PC-9 (cell line): Measurements from ENCODE around the gene IDH2. TPM values are rescaled to one million over a fixed set of nuclear protein-coding genes. Genes with fewer than 3 reads are reported as not detected.

Experiments used
- BruUV-seq: library from RNA; stranded (reverse); fragments of 400-500 nt; replicated peaks from 2 replicates; lab custom pipeline; 2021; lab: Mats Ljungman, UMichigan
- CTCF ChIA-PET: fragments of 300-600 bp; sonication (Branson Sonifier 250); formaldehyde crosslinking; loops from one replicate; lab custom pipeline; 2022; ENCODE audit warnings: antibody characterized with exemption; lab: Charles Lee
- POLR2A ChIA-PET: fragments of 300-600 bp; sonication (Branson Sonifier 250); formaldehyde crosslinking; loops from one replicate; lab custom pipeline; 2022; ENCODE audit warnings: antibody characterized with exemption; ENCODE audit not compliant: unreplicated experiment; lab: Charles Lee
- DNase-seq, 2 experiments: peaks; one replicate each; pipeline versions ENCODE4 v3.0.0 to v3.0.0-alpha.2; 2015 to 2022; ENCODE audit warnings: mixed read lengths in 1 of 2
- H2AFZ ChIP-seq: fragments of 200-600 bp; sonication (generic); 2 replicates; pipeline ENCODE4 v1.8.1; 2017; ENCODE audit warnings: antibody characterized with exemption
- H3F3A ChIP-seq: fragments of 200-600 bp; sonication (generic); 2 replicates; pipeline ENCODE4 v1.8.1; 2017; ENCODE audit warnings: antibody characterized with exemption, mild to moderate bottlenecking, low read depth; ENCODE audit not compliant: insufficient read depth
- H3K27ac ChIP-seq: fragments of 200-600 bp; sonication (generic); 2 replicates; pipeline ENCODE4 v1.6.1; 2016; ENCODE audit warnings: mixed run types
- H3K27me3 ChIP-seq: fragments of 200-600 bp; sonication (generic); 2 replicates; pipeline ENCODE4 v1.6.1; 2016; ENCODE audit warnings: low read depth, mixed run types; ENCODE audit not compliant: insufficient read depth
- H3K36me3 ChIP-seq: fragments of 200-600 bp; sonication (generic); 2 replicates; pipeline ENCODE4 v1.6.1; 2016; ENCODE audit warnings: low read depth, mixed run types
- H3K4me1 ChIP-seq: fragments of 200-600 bp; sonication (generic); replicated peaks from 2 replicates; pipeline ENCODE4 v1.6.1; 2016; ENCODE audit warnings: mixed run types; ENCODE audit not compliant: insufficient read depth
- H3K4me2 ChIP-seq: fragments of 200-600 bp; sonication (generic); 2 replicates; pipeline ENCODE4 v1.6.1; 2017; ENCODE audit warnings: mixed run types
- H3K4me3 ChIP-seq: fragments of 200-600 bp; sonication (generic); 2 replicates; pipeline ENCODE4 v1.6.1; 2016; ENCODE audit warnings: mixed run types
- H3K79me2 ChIP-seq: fragments of 200-600 bp; sonication (generic); 2 replicates; pipeline ENCODE4 v1.6.1; 2017; ENCODE audit warnings: low read depth, mixed run types
- H3K9me2 ChIP-seq: fragments of 200-600 bp; sonication (generic); 2 replicates; pipeline ENCODE4 v1.8.1; 2017; ENCODE audit warnings: mild to moderate bottlenecking; ENCODE audit not compliant: insufficient read depth
- H3K9me3 ChIP-seq: fragments of 200-600 bp; sonication (generic); 2 replicates; pipeline ENCODE4 v1.8.1; 2016; ENCODE audit warnings: low read depth; ENCODE audit not compliant: insufficient read depth
- H4K20me1 ChIP-seq: fragments of 200-600 bp; sonication (generic); 2 replicates; pipeline ENCODE4 v1.8.1; 2017; ENCODE audit not compliant: insufficient read depth
- CTCF ChIP-seq: fragments of 200-600 bp; sonication (generic); conservative IDR thresholded peaks from 2 replicates; pipeline ENCODE4 v1.6.1; 2017; ENCODE audit warnings: mixed run types, antibody characterized with exemption, mild to moderate bottlenecking, moderate library complexity
- EZH2 ChIP-seq: fragments of 200-600 bp; sonication (generic); IDR thresholded peaks from 2 replicates; pipeline ENCODE4 v1.8.0; 2017; ENCODE audit warnings: antibody characterized with exemption, low read depth
- intact Hi-C: fragments of 100-400 bp; cut with micrococcal nuclease; formaldehyde crosslinking; loops from one replicate; pipeline ENCODE4 v1.10.0; 2022; ENCODE audit not compliant: unreplicated experiment
- total RNA-seq: library from RNA; stranded (reverse); gene quantifications from 2 replicates; pipeline ENCODE4 v1.2.3, GENCODE V29; 2021

Gene IDH2
- total RNA-seq, 1 experiment from 2014 or later, result 96.7 TPM

GRCh38 chr15:90084876-90085423 lies 17.3 kb downstream of the IDH2 start:
- ChIA-PET POLR2A (interaction anchor here (0.6 kb wide), 1 partner anchor 510 kb away, joined by 16 read pairs; no protein-coding TSS in a partner anchor), CTCF (no interaction called here)
- Histone ChIP-seq H2AFZ (no peak overlapping the region), H3K4me2 (no peak overlapping the region), H3K4me3 (no peak overlapping the region), H3K27ac (no peak overlapping the region), H3K9me3 (no peaks in the 10 kb centered on the region), H4K20me1 (no peaks in the 10 kb centered on the region), H3K4me1 (no peaks in the 10 kb centered on the region), H3K36me3 (no peaks in the 10 kb centered on the region), H3K79me2 (no peaks in the 10 kb centered on the region), H3K27me3 (no peaks in the 10 kb centered on the region), H3K9me2 (no peaks in the 10 kb centered on the region), H3F3A (peaks cover 15% of the 10 kb centered on the region; the same call in 1 of the 2 replicates)
- DNase-seq, result no peak
- BruUV-seq, result no TSS peak
- intact Hi-C loops, result loop anchor here (5.0 kb wide), 1 partner anchor 343 kb away; no protein-coding TSS in a partner anchor
- TF ChIP-seq CTCF, result no peak

- no peaks in the 10 kb centered on the region for H3K79me2 ChIP-seq
- no peak overlapping the region for H3K27ac ChIP-seq
- CTCF ChIA-PET, result no interaction called here
- no peaks in the 10 kb centered on the region for H3K36me3 ChIP-seq
- H3K4me1 ChIP-seq, result no peaks in the 10 kb centered on the region
- no peaks in the 10 kb centered on the region for H3K9me2 ChIP-seq
- H3K27me3 ChIP-seq, result no peaks in the 10 kb centered on the region
- H4K20me1 ChIP-seq, result no peaks in the 10 kb centered on the region
- H3K4me3 ChIP-seq, result no peak overlapping the region
- H3F3A ChIP-seq, result peaks cover 15% of the 10 kb centered on the region; the same call in 1 of the 2 replicates
- intact Hi-C loops, result no loop called here
- H3K9me3 ChIP-seq, result no peaks in the 10 kb centered on the region
- no peak overlapping the region for H3K4me2 ChIP-seq
- no peak overlapping the region for H2AFZ ChIP-seq
- TF ChIP-seq CTCF (no peak), EZH2 (no peak)
- BruUV-seq, result no TSS peak
- DNase-seq, result no peak
- POLR2A ChIA-PET, result no interaction called here
Measured at GRCh38 chr15:90083954-90084607, 18.2 kb downstream of the IDH2 start.

- Histone ChIP-seq H2AFZ (no peak overlapping the region), H4K20me1 (no peaks in the 10 kb centered on the region), H3K79me2 (no peaks in the 10 kb centered on the region), H3F3A (peaks cover 15% of the 10 kb centered on the region; the same call in 1 of the 2 replicates), H3K36me3 (no peaks in the 10 kb centered on the region), H3K4me1 (no peaks in the 10 kb centered on the region), H3K4me3 (no peak overlapping the region), H3K27me3 (no peaks in the 10 kb centered on the region), H3K9me3 (no peaks in the 10 kb centered on the region), H3K9me2 (no peaks in the 10 kb centered on the region), H3K27ac (no peak overlapping the region), H3K4me2 (no peak overlapping the region)
- ChIA-PET POLR2A (no interaction called here), CTCF (interaction anchor here (1.0 kb wide), 1 partner anchor 16 kb away, joined by 4 read pairs; no protein-coding TSS in a partner anchor)
- no TSS peak for BruUV-seq
- intact Hi-C loops, result no loop called here
- DNase-seq, result no peak
- TF ChIP-seq CTCF, result no peak
- no peak for TF ChIP-seq EZH2
Measured at GRCh38 chr15:90083419-90083818, 18.8 kb downstream of the IDH2 start.
